ENCODE results near the gene SAMD14.

- TF ChIP-seq CTCF (IDR thresholded peaks at IDR 0.05; ENCODE audit: borderline replicate concordance, extremely low read depth, low read length, poor library complexity, severe bottlenecking) (no peak), EZH2 (IDR thresholded peaks at IDR 0.05; ENCODE audit: borderline replicate concordance, low read depth, low read length, severe bottlenecking) (no peak)
These were observed 16.2 kb downstream of the SAMD14 start for GRCh38 chr17:50113624-50114320.

Measured in DND-41 (cell line).